Gastrocnemius medialis (tissue), 4 donors: ENCODE data around the gene TGFB1.

Experiments used
- CTCF ChIP-seq, 5 experiments: fragments of 450-650 bp in 3 of 5; fragments of 200-600 bp in 2 of 5; sonication (generic) in 2 of 5; IDR thresholded peaks in 4 of 5; conservative IDR thresholded peaks in 1 of 5; 1 replicate in 4 of 5; 2 replicates in 1 of 5; pipeline ENCODE4 v1.5.1; 2016 to 2019; ENCODE audit warnings: antibody characterized with exemption in 5 of 5, mild to moderate bottlenecking in 3 of 5, moderate library complexity in 3 of 5
- POLR2A ChIP-seq, 2 donors: fragments of 450-650 bp; IDR thresholded peaks; one replicate each; pipeline ENCODE4 v1.6.1; 2017; ENCODE audit warnings: antibody characterized with exemption in 2 of 2, mild to moderate bottlenecking in 2 of 2, moderate library complexity in 2 of 2

GRCh38 chr19:41311613-41312012, 42.1 kb downstream of the TGFB1 start:
- no peak for TF ChIP-seq CTCF (IDR thresholded peaks at IDR 0.05 in 4 of 5, conservative IDR thresholded peaks at IDR 0.05 in 1 of 5)
- TF ChIP-seq POLR2A (IDR thresholded peaks at IDR 0.05) = no peak
